C4-2B (cell line): ENCODE data around the gene P2RX2.

Experiments
- ZFX ChIP-seq: fragments of 450-650 bp; IDR thresholded peaks from 2 replicates; pipeline ENCODE4 v1.6.1; 2017
- TF ChIP-seq, protein P1 (sequence below): fragments of 450-650 bp; conservative IDR thresholded peaks from 2 replicates; pipeline ENCODE4 v1.5.1; 2017; ENCODE audit warnings: mild to moderate bottlenecking

DNA sequence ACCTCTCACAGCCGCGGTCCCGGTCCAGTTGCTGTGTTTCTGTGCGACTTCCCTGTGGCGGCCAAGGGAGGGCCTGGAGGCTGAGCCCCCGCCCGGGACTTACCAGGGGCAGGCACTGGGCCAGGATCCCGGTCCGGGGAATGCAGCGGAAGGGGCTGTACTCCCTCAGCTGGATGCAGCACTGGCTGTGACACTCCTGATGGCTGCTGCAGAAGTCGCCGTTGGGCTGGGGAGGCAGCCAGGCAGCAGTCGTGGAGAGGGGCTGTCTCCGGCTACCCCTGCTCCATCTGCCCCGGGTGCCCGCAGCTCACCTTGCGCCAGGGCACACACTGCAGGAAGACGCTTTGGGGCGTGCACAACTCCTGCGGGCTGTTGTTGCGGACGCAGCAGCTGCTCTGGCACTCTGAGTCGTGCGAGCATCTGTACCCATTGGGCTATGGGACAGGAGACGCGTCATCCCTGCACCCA lies 14.4 kb upstream of the P2RX2 start:
- TF ChIP-seq, protein P1, sequence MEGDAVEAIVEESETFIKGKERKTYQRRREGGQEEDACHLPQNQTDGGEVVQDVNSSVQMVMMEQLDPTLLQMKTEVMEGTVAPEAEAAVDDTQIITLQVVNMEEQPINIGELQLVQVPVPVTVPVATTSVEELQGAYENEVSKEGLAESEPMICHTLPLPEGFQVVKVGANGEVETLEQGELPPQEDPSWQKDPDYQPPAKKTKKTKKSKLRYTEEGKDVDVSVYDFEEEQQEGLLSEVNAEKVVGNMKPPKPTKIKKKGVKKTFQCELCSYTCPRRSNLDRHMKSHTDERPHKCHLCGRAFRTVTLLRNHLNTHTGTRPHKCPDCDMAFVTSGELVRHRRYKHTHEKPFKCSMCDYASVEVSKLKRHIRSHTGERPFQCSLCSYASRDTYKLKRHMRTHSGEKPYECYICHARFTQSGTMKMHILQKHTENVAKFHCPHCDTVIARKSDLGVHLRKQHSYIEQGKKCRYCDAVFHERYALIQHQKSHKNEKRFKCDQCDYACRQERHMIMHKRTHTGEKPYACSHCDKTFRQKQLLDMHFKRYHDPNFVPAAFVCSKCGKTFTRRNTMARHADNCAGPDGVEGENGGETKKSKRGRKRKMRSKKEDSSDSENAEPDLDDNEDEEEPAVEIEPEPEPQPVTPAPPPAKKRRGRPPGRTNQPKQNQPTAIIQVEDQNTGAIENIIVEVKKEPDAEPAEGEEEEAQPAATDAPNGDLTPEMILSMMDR, result no peak
- TF ChIP-seq ZFX, result no peak
